ENCODE data around the gene KIAA0232.

Gene KIAA0232

GRCh38 chr4:6799091-6799490, 16.6 kb downstream of the KIAA0232 start:
- Histone ChIP-seq H3K4me1 (no peaks in the 10 kb centered on the region), H3K9ac (no peak overlapping the region), H2AFZ (no peak overlapping the region), H3K79me2 (peaks cover 45% of the 10 kb centered on the region), H3K27me3 (ENCODE audit: control insufficient read depth, insufficient read depth, low read length) (no peaks in the 10 kb centered on the region), H3K36me3 (ENCODE audit: control insufficient read depth, insufficient read depth, low read length) (no peaks in the 10 kb centered on the region), H3K4me2 (ENCODE audit: low read length) (no peak overlapping the region), H3K27ac (no peak overlapping the region), H3K9me3 (ENCODE audit: control insufficient read depth, low read length) (no peaks in the 10 kb centered on the region), H3K4me3 (ENCODE audit: low read depth, low read length) (no peak overlapping the region)
- no peak for TF ChIP-seq CTCF (IDR thresholded peaks at IDR 0.05)

- no peaks in the 10 kb centered on the region for H3K9me3 ChIP-seq (ENCODE audit: control insufficient read depth, low read length)
- H3K27me3 ChIP-seq (ENCODE audit: control insufficient read depth, insufficient read depth, low read length), result no peaks in the 10 kb centered on the region
- no peak overlapping the region for H3K27ac ChIP-seq
- peaks cover 23% of the 10 kb centered on the region for H3K79me2 ChIP-seq
- H2AFZ ChIP-seq, result no peak overlapping the region
- no peaks in the 10 kb centered on the region for H3K4me1 ChIP-seq
- H3K36me3 ChIP-seq (ENCODE audit: control insufficient read depth, insufficient read depth, low read length), result no peaks in the 10 kb centered on the region
- TF ChIP-seq CTCF (IDR thresholded peaks at IDR 0.05), result no peak
- H3K4me3 ChIP-seq (ENCODE audit: low read depth, low read length), result no peak overlapping the region
- no peak overlapping the region for H3K9ac ChIP-seq
- H3K4me2 ChIP-seq (ENCODE audit: low read length), result no peak overlapping the region
These were observed 19.5 kb downstream of the KIAA0232 start for GRCh38 chr4:6802025-6802424.

GRCh38 chr4:6802626-6803025, 20.1 kb downstream of the KIAA0232 start:
- Histone ChIP-seq H3K9me3 (ENCODE audit: control insufficient read depth, low read length) (no peaks in the 10 kb centered on the region), H3K9ac (no peak overlapping the region), H3K27ac (no peak overlapping the region), H3K4me1 (no peaks in the 10 kb centered on the region), H3K79me2 (peaks cover 19% of the 10 kb centered on the region), H3K36me3 (ENCODE audit: control insufficient read depth, insufficient read depth, low read length) (no peaks in the 10 kb centered on the region), H3K27me3 (ENCODE audit: control insufficient read depth, insufficient read depth, low read length) (no peaks in the 10 kb centered on the region), H2AFZ (no peak overlapping the region), H3K4me3 (ENCODE audit: low read depth, low read length) (no peak overlapping the region), H3K4me2 (ENCODE audit: low read length) (no peak overlapping the region)
- TF ChIP-seq CTCF (IDR thresholded peaks at IDR 0.05), result no peak

GRCh38 chr4:6803246-6803645, 20.7 kb downstream of the KIAA0232 start:
- H3K36me3 ChIP-seq (ENCODE audit: control insufficient read depth, insufficient read depth, low read length), result no peaks in the 10 kb centered on the region
- no peaks in the 10 kb centered on the region for H3K4me1 ChIP-seq
- TF ChIP-seq CTCF (IDR thresholded peaks at IDR 0.05), result no peak

GRCh38 chr4:6804082-6804752, 21.7 kb downstream of the KIAA0232 start:
- Histone ChIP-seq H3K4me2 (ENCODE audit: low read length) (no peak overlapping the region), H3K27ac (no peak overlapping the region), H2AFZ (no peak overlapping the region)

More at GRCh38 chr4:6803246-6803645, 20.7 kb downstream of the KIAA0232 start:
- no peak overlapping the region for H3K9ac ChIP-seq
- H2AFZ ChIP-seq, result no peak overlapping the region
- no peak overlapping the region for H3K27ac ChIP-seq
- H3K9me3 ChIP-seq (ENCODE audit: control insufficient read depth, low read length), result no peaks in the 10 kb centered on the region
- H3K79me2 ChIP-seq, result peaks cover 19% of the 10 kb centered on the region
- no peak overlapping the region for H3K4me2 ChIP-seq (ENCODE audit: low read length)
- no peaks in the 10 kb centered on the region for H3K27me3 ChIP-seq (ENCODE audit: control insufficient read depth, insufficient read depth, low read length)
- H3K4me3 ChIP-seq (ENCODE audit: low read depth, low read length), result no peak overlapping the region

More at GRCh38 chr4:6804082-6804752, 21.7 kb downstream of the KIAA0232 start:
- H3K79me2 ChIP-seq, result peaks cover 27% of the 10 kb centered on the region
- no peak overlapping the region for H3K4me3 ChIP-seq (ENCODE audit: low read depth, low read length)
- no peaks in the 10 kb centered on the region for H3K36me3 ChIP-seq (ENCODE audit: control insufficient read depth, insufficient read depth, low read length)
- no peaks in the 10 kb centered on the region for H3K27me3 ChIP-seq (ENCODE audit: control insufficient read depth, insufficient read depth, low read length)
- H3K9ac ChIP-seq, result no peak overlapping the region
- H3K9me3 ChIP-seq (ENCODE audit: control insufficient read depth, low read length), result no peaks in the 10 kb centered on the region
- H3K4me1 ChIP-seq, result no peaks in the 10 kb centered on the region
- TF ChIP-seq CTCF (IDR thresholded peaks at IDR 0.05), result no peak

All from parathyroid adenoma (tissue), 2 donors.